Mucosa of descending colon (tissue), 3 donors: ENCODE results near the gene DLST. TPM values are rescaled to one million over a fixed set of nuclear protein-coding genes. Genes with fewer than 3 reads are reported as not detected.
A peak's percentile ranks its signal among the peaks of the same experiment; 100 is the strongest.

Source experiments
- ATAC-seq: fragments of 200-7000 bp; cut with Tn5 transposase; one replicate; pipeline ENCODE4 v1.9.1; 2020; ENCODE audit warnings: mild to moderate bottlenecking, moderate library complexity
- DNase-seq, 3 donors: peaks; one replicate each; pipeline ENCODE4 v3.0.0-alpha.2; 2020
- H3K36me3 ChIP-seq: fragments of 200-600 bp; one replicate; pipeline ENCODE4 v1.8.0; 2021; ENCODE audit warnings: low read depth, mild to moderate bottlenecking
- H3K4me1 ChIP-seq: fragments of 200-600 bp; one replicate; pipeline ENCODE4 v1.8.0; 2021; ENCODE audit warnings: low read depth, mild to moderate bottlenecking
- H3K4me3 ChIP-seq: fragments of 200-600 bp; one replicate; pipeline ENCODE4 v1.8.0; 2021; ENCODE audit warnings: mild to moderate bottlenecking
- H3K9me3 ChIP-seq: fragments of 200-600 bp; one replicate; pipeline ENCODE4 v1.8.0; 2021; ENCODE audit warnings: mild to moderate bottlenecking
- CTCF ChIP-seq: fragments of 200-600 bp; IDR thresholded peaks from one replicate; pipeline ENCODE4 v1.8.0; 2022; ENCODE audit warnings: antibody characterized with exemption, mild to moderate bottlenecking
- intact Hi-C, 2 donors: fragments of 100-400 bp; cut with DNase I in 1 of 2; cut with micrococcal nuclease in 1 of 2; formaldehyde crosslinking; loops; one replicate each; pipeline versions ENCODE4 v1.11.0 to v1.11.1; 2022; cut with DNase I, micrococcal nuclease
- total RNA-seq, 3 donors: library from RNA; stranded (reverse); fragmentation: NEBNext Ultra II Directional in 2 of 3; extraction: Animal tissue kit (Norgen Biotek cat#: 25700) in 2 of 3; gene quantifications; one replicate each; pipeline versions ENCODE4 v1.2.1 to v1.2.4, GENCODE V29; 2021 to 2023
- donor health status: DM: no; HTN: no; CAD: no; lungs with moderate emphysema.
- donor health status: DM: no; HTN: no; CAD: no.
- donor health status: DM: no; HTN: yes; CAD: no.

Gene DLST
- total RNA-seq, 3 donors from 2014 or later: 106 to 125 (median 121) TPM

- no peaks in the 10 kb centered on the region for H3K9me3 ChIP-seq
- no peaks in the 10 kb centered on the region for H3K4me1 ChIP-seq
- no peak for TF ChIP-seq CTCF
- H3K36me3 ChIP-seq: peaks cover 45% of the 10 kb centered on the region
- no peak for DNase-seq
- no peak overlapping the region for H3K4me3 ChIP-seq
- ATAC-seq: peak; percentile 12
- intact Hi-C loops: no loop called here
Observed at GRCh38 chr14:74898694-74899093, 17.0 kb downstream of the DLST start.

DNA sequence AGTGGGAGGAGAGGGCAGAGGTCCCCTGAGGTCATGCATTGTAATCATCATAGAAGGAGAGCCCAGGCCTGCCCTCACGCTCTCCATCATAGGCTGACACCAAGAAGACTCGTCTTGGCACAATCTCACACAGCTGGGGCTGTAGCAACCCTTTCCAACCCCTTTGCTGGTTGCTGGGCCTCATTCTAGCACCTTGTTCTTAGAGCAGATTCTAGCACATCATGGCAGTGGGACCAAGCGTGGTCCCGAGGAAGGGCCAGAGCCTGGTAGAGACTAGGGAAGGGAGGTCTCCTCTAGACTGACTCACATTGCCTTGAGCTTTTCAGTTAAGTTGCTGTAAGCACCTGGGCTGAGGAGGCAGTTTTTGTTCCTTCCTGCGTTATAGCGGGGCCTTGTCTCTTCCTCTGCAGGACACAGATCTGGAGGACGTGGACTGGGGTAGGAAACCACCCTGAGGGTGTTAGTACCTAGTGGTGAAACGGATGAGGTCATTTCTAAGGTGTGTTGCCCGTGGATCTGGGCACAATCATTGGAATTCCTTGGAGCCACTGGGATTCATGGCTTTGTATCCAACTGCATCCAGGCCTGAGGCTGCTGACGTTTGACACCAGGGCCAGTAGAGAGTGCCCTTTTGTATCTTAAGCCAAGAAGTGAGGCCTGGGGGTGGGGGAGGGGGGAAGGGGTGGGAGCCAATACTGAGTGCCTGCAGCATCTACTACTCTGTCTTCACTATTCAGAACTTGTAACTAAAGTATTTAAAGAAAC is 21.4 kb downstream of the DLST start:
- TF ChIP-seq CTCF: no peak
- DNase-seq (no peak), ATAC-seq (no peak)
- H3K36me3 ChIP-seq: peaks cover 28% of the 10 kb centered on the region
- no peaks in the 10 kb centered on the region for H3K9me3 ChIP-seq
- H3K4me3 ChIP-seq: no peak overlapping the region
- intact Hi-C loops: loop anchor here in 1 of 2 donors (5.0 kb wide), 1 partner anchor 46 kb away; no protein-coding TSS in a partner anchor
- H3K4me1 ChIP-seq: peaks cover 12% of the 10 kb centered on the region

DNA sequence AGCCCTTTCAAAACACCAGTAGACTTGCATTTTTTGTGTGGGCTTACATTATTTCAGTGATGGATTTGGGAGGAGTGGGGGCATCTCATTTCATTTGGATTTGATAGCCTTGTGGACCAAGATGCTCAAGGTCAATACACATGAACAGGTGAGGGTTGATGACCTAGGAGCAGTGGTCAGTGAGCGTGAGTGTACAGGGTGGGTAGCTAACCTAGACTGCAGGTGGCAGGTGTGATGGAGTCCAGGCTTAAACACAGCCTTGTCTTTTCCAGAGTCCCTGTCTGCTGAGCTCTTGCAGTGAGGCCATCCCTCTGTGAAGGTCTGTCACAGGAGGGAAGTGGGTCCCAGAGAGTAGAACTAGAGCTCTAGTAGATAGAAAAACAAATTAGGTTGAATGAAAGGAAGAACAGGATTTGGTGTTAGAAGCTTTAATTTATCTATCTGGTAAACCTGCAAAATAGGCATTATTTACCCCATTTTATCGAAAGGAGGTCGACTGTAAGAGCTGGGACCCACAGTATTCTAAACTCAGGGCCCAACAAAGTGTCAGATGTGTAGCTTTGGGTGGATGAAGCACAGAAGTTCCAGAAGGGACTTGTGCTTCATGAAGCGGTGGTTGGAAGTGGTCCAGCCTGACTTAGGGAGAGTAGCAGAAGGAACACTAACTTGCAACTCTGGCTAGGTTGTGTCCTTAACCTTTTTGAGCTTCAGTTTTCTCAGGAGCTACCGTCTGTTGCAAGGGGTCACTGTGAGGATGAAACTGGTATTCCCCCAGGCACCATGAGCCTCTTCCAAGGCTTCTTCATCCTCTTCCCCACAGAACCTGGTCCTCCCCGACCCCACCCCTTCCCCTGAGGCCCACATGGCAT is 23.2 kb downstream of the DLST start:
- peaks cover 14% of the 10 kb centered on the region for H3K36me3 ChIP-seq
- TF ChIP-seq CTCF: no peak
- intact Hi-C loops: loop anchor here (5.0 kb wide), 2 partner anchors 43 to 48 kb away; no protein-coding TSS in a partner anchor

GRCh38 chr14:74905595-74906142 is 24.0 kb downstream of the DLST start:
- intact Hi-C loops: loop anchor here in 1 of 2 donors (5.0 kb wide), 1 partner anchor 43 kb away; no protein-coding TSS in a partner anchor
- Histone ChIP-seq H3K4me1 (peaks cover 12% of the 10 kb centered on the region), H3K4me3 (no peak overlapping the region), H3K9me3 (no peaks in the 10 kb centered on the region), H3K36me3 (peaks cover 14% of the 10 kb centered on the region)
- peak; percentile 75 for TF ChIP-seq CTCF
- peak in 2 of 3 donors; percentile 82 to 83 for DNase-seq
- peak; percentile 53 for ATAC-seq

More for the DNA sequence above, 23.2 kb downstream of the DLST start:
- ATAC-seq (no peak), DNase-seq (no peak)
- Histone ChIP-seq H3K4me1 (peaks cover 12% of the 10 kb centered on the region), H3K9me3 (no peaks in the 10 kb centered on the region), H3K4me3 (no peak overlapping the region)

GRCh38 chr14:74906925-74907521 is 25.3 kb downstream of the DLST start:
- ATAC-seq (peak; percentile 65), DNase-seq (peak; percentile 46 to 69 (median 63))
- Histone ChIP-seq H3K4me3 (no peak overlapping the region), H3K9me3 (no peaks in the 10 kb centered on the region), H3K4me1 (peaks cover 12% of the 10 kb centered on the region), H3K36me3 (peaks cover 11% of the 10 kb centered on the region)
- intact Hi-C loops: loop anchor here in 1 of 2 donors (5.0 kb wide), 1 partner anchor 45 kb away; no protein-coding TSS in a partner anchor
- no peak for TF ChIP-seq CTCF
